Breast epithelium (tissue), 3 donors: ENCODE data around the gene EXD2.

Experiments
- POLR2AphosphoS5 ChIP-seq, 3 donors: sonication (generic); formaldehyde crosslinking; IDR thresholded peaks; one replicate each; pipeline ENCODE4 v1.6.1; 2017; ENCODE audit warnings: antibody characterized with exemption in 3 of 3
- TF ChIP-seq, protein P1 (sequence below), 3 donors: fragments of 450-650 bp; IDR thresholded peaks; one replicate each; pipeline ENCODE4 v1.5.1; 2016 to 2017; ENCODE audit warnings: antibody characterized with exemption in 3 of 3, mild to moderate bottlenecking in 3 of 3, moderate library complexity in 3 of 3

DNA sequence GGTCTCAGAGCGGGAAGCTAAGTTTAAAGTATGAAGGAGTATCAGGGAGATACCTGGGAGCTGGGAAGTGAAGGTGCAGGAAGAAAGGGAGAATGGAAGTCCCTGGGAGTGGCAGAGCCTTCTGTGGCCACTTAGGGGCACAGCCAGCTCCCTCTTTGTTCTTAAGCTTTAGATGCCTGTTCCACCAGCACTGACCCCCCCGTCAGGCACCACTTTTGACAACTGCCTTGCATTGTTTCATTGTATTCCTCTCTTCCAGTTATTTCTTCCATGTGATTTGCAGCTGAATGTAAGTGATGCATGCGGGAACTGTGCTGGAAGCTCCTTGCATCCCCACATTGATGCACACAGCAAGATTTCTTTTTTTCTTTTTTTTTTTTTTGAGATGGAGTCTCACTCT, 71.2 kb downstream of the EXD2 start:
- no peak for TF ChIP-seq POLR2AphosphoS5 (IDR thresholded peaks at IDR 0.05)
- TF ChIP-seq, protein P1, sequence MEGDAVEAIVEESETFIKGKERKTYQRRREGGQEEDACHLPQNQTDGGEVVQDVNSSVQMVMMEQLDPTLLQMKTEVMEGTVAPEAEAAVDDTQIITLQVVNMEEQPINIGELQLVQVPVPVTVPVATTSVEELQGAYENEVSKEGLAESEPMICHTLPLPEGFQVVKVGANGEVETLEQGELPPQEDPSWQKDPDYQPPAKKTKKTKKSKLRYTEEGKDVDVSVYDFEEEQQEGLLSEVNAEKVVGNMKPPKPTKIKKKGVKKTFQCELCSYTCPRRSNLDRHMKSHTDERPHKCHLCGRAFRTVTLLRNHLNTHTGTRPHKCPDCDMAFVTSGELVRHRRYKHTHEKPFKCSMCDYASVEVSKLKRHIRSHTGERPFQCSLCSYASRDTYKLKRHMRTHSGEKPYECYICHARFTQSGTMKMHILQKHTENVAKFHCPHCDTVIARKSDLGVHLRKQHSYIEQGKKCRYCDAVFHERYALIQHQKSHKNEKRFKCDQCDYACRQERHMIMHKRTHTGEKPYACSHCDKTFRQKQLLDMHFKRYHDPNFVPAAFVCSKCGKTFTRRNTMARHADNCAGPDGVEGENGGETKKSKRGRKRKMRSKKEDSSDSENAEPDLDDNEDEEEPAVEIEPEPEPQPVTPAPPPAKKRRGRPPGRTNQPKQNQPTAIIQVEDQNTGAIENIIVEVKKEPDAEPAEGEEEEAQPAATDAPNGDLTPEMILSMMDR (IDR thresholded peaks at IDR 0.05) = no peak
